Ishikawa (cell line): ENCODE measurements around the gene IL17RA.

Source experiments
- CEBPB ChIP-seq: IDR thresholded peaks from 2 replicates; pipeline ENCODE4 v1.6.1; 2012
- CREB1 ChIP-seq: IDR thresholded peaks from 2 replicates; pipeline ENCODE4 v1.6.1; 2012; ENCODE audit warnings: low read depth
- EP300 ChIP-seq: IDR thresholded peaks from 2 replicates; pipeline ENCODE4 v1.6.1; 2012; ENCODE audit warnings: borderline replicate concordance
- MAX ChIP-seq: IDR thresholded peaks from 2 replicates; pipeline ENCODE4 v1.6.1; 2012
- NFIC ChIP-seq: IDR thresholded peaks from 2 replicates; pipeline ENCODE4 v1.6.1; 2012
- RAD21 ChIP-seq: IDR thresholded peaks from 2 replicates; pipeline ENCODE4 v1.6.1; 2012; ENCODE audit warnings: low read depth
- REST ChIP-seq: IDR thresholded peaks from 2 replicates; pipeline ENCODE4 v1.6.1; 2012; ENCODE audit warnings: low read depth, mild to moderate bottlenecking
- TAF1 ChIP-seq: IDR thresholded peaks from 2 replicates; pipeline ENCODE4 v1.6.1; 2012; ENCODE audit warnings: low read depth, mild to moderate bottlenecking
- YY1 ChIP-seq: IDR thresholded peaks from 2 replicates; pipeline ENCODE4 v1.6.1; 2012; ENCODE audit warnings: low read depth
- ZBTB7A ChIP-seq: IDR thresholded peaks from 2 replicates; pipeline ENCODE4 v1.6.1; 2012; ENCODE audit warnings: low read depth

- TF ChIP-seq YY1 (no peak), EP300 (no peak), REST (no peak), CEBPB (no peak), RAD21 (no peak), ZBTB7A (no peak), MAX (no peak), NFIC (no peak), TAF1 (no peak), CREB1 (no peak)
Measured at GRCh38 chr22:17103351-17103750, 18.6 kb downstream of the IL17RA start.
